Psoas muscle (tissue), 8 donors: ENCODE results near the gene COLEC12. TPM values are rescaled to one million over a fixed set of nuclear protein-coding genes. Genes with fewer than 3 reads are reported as not detected.

ENCODE experiments used
- ATAC-seq, 4 donors: fragments of 200-7000 bp; cut with Tn5 transposase; one replicate each; pipeline ENCODE4 v1.9.1; 2020; ENCODE audit warnings: moderate library complexity in 3 of 4, mild to moderate bottlenecking in 2 of 4
- DNase-seq, 2 donors: peaks; one replicate each; pipeline ENCODE4 v3.0.0-alpha.2; 2020
- H3K27ac ChIP-seq: fragments of 200-600 bp; one replicate; pipeline ENCODE4 v1.8.0; 2022
- H3K27me3 ChIP-seq, 3 donors: fragments of 200-600 bp in 1 of 3; one replicate each; pipeline versions ENCODE4 v1.6.1 to v1.8.0; 2013 to 2022; ENCODE audit warnings: low read length in 2 of 3, mild to moderate bottlenecking in 2 of 3, moderate library complexity in 1 of 3; ENCODE audit not compliant: insufficient read depth in 3 of 3
- H3K36me3 ChIP-seq, 2 donors: fragments of 200-600 bp in 1 of 2; one replicate each; pipeline versions ENCODE4 v1.6.1 to v1.8.0; 2013 to 2022; ENCODE audit warnings: low read depth in 1 of 2, mild to moderate bottlenecking in 1 of 2, moderate library complexity in 1 of 2; ENCODE audit not compliant: insufficient read depth in 1 of 2
- H3K4me1 ChIP-seq: fragments of 200-600 bp; one replicate; pipeline ENCODE4 v1.8.0; 2022
- H3K4me3 ChIP-seq: fragments of 200-600 bp; one replicate; pipeline ENCODE4 v1.8.0; 2022; ENCODE audit warnings: mild to moderate bottlenecking
- H3K9me3 ChIP-seq: fragments of 200-600 bp; one replicate; pipeline ENCODE4 v1.8.0; 2022
- CTCF ChIP-seq: fragments of 200-600 bp; IDR thresholded peaks from one replicate; pipeline ENCODE4 v1.8.0; 2022; ENCODE audit warnings: antibody characterized with exemption
- WGBS, 3 donors: extraction: QIAGEN DNeasy Blood & Tissue Kit; methylation state at CpG; one replicate each; pipeline versions ENCODE4 v1.1.6 to v1.1.7; 2013; 5-methylcytosine and 5-hydroxymethylcytosine counted together
- intact Hi-C, 2 donors: fragments of 100-400 bp; cut with DNase I; formaldehyde crosslinking; loops; one replicate each; pipeline versions ENCODE4 v1.11.0 to v1.14.2; 2022
- polyA plus RNA-seq, 3 donors: library from polyadenylated mRNA; stranded (reverse); fragments of 200-250 nt; gene quantifications; one replicate each; pipeline ENCODE4 v1.2.3, GENCODE V29; 2013
- total RNA-seq, 4 donors: library from RNA; stranded (reverse); fragmentation: NEBNext Ultra II Directional in 2 of 4; extraction: Animal tissue kit (Norgen Biotek cat#: 25700) in 2 of 4; gene quantifications; one replicate each; pipeline versions ENCODE4 v1.2.1 to v1.2.4, GENCODE V29; 2021 to 2023
- donor health status: healthy with polysubstance abuse.
- donor health status: DM: no; HTN: no; CAD: no; lungs with moderate emphysema.
- donor health status: Bipolar disorder and iron deficiency.
- donor health status: healthy.
- donor health status: DM: yes; HTN: yes; CAD: no.
- donor health status: DM: no; HTN: no; CAD: no.
- donor health status: DM: no; HTN: no; CAD: no.
- donor health status: DM: yes; HTN: yes; CAD: no.

The COLEC12 gene
- total and polyA plus RNA-seq, 7 donors = 0.80 to 6.4 (median 3.4) TPM

- Histone ChIP-seq H3K27me3 (no peaks in the 10 kb centered on the region), H3K27ac (no peak overlapping the region), H3K4me3 (no peak overlapping the region), H3K4me1 (no peaks in the 10 kb centered on the region), H3K36me3 (no peaks in the 10 kb centered on the region), H3K9me3 (no peaks in the 10 kb centered on the region)
- no peak for TF ChIP-seq CTCF
- WGBS, 3 donors = 76 to 92% (median 78%) methylated on average over 5 of the region's 5 CpGs
- DNase-seq = no peak
- intact Hi-C loops = no loop called here
- no peak for ATAC-seq
Measured at GRCh38 chr18:419541-420175, 80.8 kb downstream of the COLEC12 start.

GRCh38 chr18:417495-417894 is 83.0 kb downstream of the COLEC12 start:
- intact Hi-C loops = no loop called here
- DNase-seq = peak in 1 of 2 donors; percentile 52
- Histone ChIP-seq H3K36me3 (no peaks in the 10 kb centered on the region), H3K27ac (no peak overlapping the region), H3K4me3 (no peak overlapping the region), H3K27me3 (no peaks in the 10 kb centered on the region), H3K4me1 (no peaks in the 10 kb centered on the region), H3K9me3 (no peaks in the 10 kb centered on the region)
- no peak for TF ChIP-seq CTCF
- WGBS, 3 donors = 32 to 39% (median 32%) methylated on average over 5 of the region's 5 CpGs
- ATAC-seq = peak in 2 of 4 donors; percentile 33 to 40

GRCh38 chr18:416930-417329 is 83.6 kb downstream of the COLEC12 start:
- DNase-seq (no peak), ATAC-seq (no peak)
- Histone ChIP-seq H3K36me3 (no peaks in the 10 kb centered on the region), H3K9me3 (no peaks in the 10 kb centered on the region), H3K4me3 (no peak overlapping the region), H3K4me1 (no peaks in the 10 kb centered on the region), H3K27ac (no peak overlapping the region), H3K27me3 (no peaks in the 10 kb centered on the region)
- no peak for TF ChIP-seq CTCF
- intact Hi-C loops = no loop called here
- WGBS, 3 donors = 97 to 100% (median 100%) methylated on average over 1 of the region's 1 CpG

DNA sequence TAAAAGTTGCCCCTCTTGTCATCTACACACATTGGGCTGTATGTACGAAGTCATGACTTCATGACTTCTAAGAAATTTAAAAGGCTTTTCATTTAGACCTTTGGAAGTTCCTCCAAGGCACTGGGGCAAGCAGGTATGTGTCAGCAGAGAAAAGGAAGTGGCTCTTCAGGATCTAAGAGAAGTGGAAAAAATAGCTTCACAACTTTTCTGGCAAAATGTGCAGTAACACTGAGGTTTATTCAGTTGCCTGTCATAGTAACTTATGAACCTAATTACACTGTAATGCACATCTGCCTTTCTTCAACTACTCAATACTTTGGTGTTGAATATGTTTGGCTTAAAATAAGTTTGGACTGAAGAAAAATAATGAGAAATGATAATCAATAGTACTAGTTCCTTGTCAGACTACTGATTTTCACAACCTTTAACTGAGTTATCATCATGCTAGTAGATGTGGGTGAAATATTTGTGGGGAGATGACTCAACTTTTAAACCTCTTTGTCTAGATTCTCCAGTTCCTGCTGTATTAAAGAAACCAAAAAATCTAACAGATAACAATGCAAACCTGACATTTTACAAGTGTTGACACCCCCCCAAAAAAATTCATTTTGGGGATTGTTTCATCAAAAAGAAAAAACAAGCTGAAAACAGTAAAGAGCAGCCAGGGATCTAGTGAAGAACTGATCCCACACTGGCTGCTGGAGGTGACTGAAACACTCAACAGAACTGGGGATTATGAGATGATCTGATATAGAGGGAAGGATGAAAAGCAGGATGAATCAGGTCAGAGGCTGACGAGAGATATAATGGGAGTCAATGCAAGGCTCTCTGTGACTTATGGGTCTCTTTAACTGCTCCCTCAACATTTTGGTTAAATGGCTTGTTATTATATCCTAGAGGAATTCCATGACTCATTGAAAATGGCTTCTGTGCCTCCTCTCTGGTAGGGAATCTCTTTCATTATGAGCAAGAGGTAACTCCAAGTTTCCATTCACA is 84.6 kb downstream of the COLEC12 start:
- ATAC-seq (no peak), DNase-seq (no peak)
- no peaks in the 10 kb centered on the region for H3K9me3 ChIP-seq
- intact Hi-C loops = no loop called here
- TF ChIP-seq CTCF = no peak
- H3K27me3 ChIP-seq = no peaks in the 10 kb centered on the region
- no peak overlapping the region for H3K27ac ChIP-seq
- no peaks in the 10 kb centered on the region for H3K36me3 ChIP-seq
- no peak overlapping the region for H3K4me3 ChIP-seq
- no peaks in the 10 kb centered on the region for H3K4me1 ChIP-seq
- WGBS, 3 donors = 93 to 97% (median 97%) methylated on average over 2 of the region's 2 CpGs
